ENCODE measurements around the gene MUC5AC. TPM values are rescaled to one million over a fixed set of nuclear protein-coding genes. Genes with fewer than 3 reads are reported as not detected.
"Not testable (repeated sequence)": the region's sequence is repeated elsewhere in the genome, so short reads cannot be mapped to it uniquely, and the experiment has no call there.

MUC5AC gene
- polyA plus RNA-seq, 4 donors: 0.01 to 0.02 TPM; not detected in 2

- not testable (repeated sequence) for DNase-seq (ENCODE audit: low read depth in 4 of 4, low spot score in 2 of 4)
Observed at GRCh38 chr11:1245717-1246116, 88.0 kb downstream of the MUC5AC start.

GRCh38 chr11:1246301-1246700 lies 88.5 kb downstream of the MUC5AC start:
- not testable (repeated sequence) for DNase-seq (ENCODE audit: low read depth in 4 of 4, low spot score in 2 of 4)

- DNase-seq (ENCODE audit: low read depth in 4 of 4, low spot score in 2 of 4): not testable (repeated sequence)
Observed at GRCh38 chr11:1247026-1247425, 89.3 kb downstream of the MUC5AC start.

- not testable (repeated sequence) for DNase-seq (ENCODE audit: low read depth in 4 of 4, low spot score in 2 of 4)
Observed at GRCh38 chr11:1248951-1249350, 91.2 kb downstream of the MUC5AC start.

GRCh38 chr11:1250411-1250810 lies 92.7 kb downstream of the MUC5AC start:
- not testable (repeated sequence) for DNase-seq (ENCODE audit: low read depth in 4 of 4, low spot score in 2 of 4)

Other genes starting within 250 kb of the MUC5AC start
- 100 to 1,000 TPM; 108 to 134 (median 117) TPM for gene CHID1, start 247.1 kb upstream of the MUC5AC start, polyA plus RNA-seq (ENCODE audit: insufficient read length in 4 of 4)
- 100 to 1,000 TPM in 2 of 4 donors, 10 to 100 TPM in 2; 95.7 to 134 (median 108) TPM for gene AP2A2, start 232.1 kb upstream of the MUC5AC start, polyA plus RNA-seq (ENCODE audit: insufficient read length in 4 of 4)
- 10 to 100 TPM in 2 of 4 donors, 1 to 10 TPM in 2; 5.7 to 56.0 (median 20.3) TPM for gene MUC6, start 121.2 kb upstream of the MUC5AC start, polyA plus RNA-seq (ENCODE audit: insufficient read length in 4 of 4)
- under 1 TPM in 3 of 4 donors, not detected in 1; 0.08 to 0.30 (median 0.14) TPM for gene MUC2, start 83.1 kb upstream of the MUC5AC start, polyA plus RNA-seq (ENCODE audit: insufficient read length in 4 of 4)
- gene MUC5B, start 65.1 kb downstream of the MUC5AC start, polyA plus RNA-seq (ENCODE audit: insufficient read length in 4 of 4): under 1 TPM in 2 of 4 donors, not detected in 2; 0.04 to 0.05 TPM
- gene TOLLIP, start 151.7 kb downstream of the MUC5AC start, polyA plus RNA-seq (ENCODE audit: insufficient read length in 4 of 4): 10 to 100 TPM; 33.0 to 51.5 (median 45.6) TPM
- 1 to 10 TPM in 1 of 4 donors, under 1 TPM in 3; 0.41 to 1.5 (median 0.71) TPM for gene BRSK2, start 232.0 kb downstream of the MUC5AC start, polyA plus RNA-seq (ENCODE audit: insufficient read length in 4 of 4)